Panc1 (cell line): ENCODE results near the gene SERTAD1. TPM values are rescaled to one million over a fixed set of nuclear protein-coding genes. Genes with fewer than 3 reads are reported as not detected.
A peak's percentile ranks its signal among the peaks of the same experiment; 100 is the strongest.

Experiments
- ATAC-seq: fragments of 200-7000 bp; cut with Tn5 transposase; 2 replicates; pipeline ENCODE4 v1.9.1; 2020; ENCODE audit warnings: mild to moderate bottlenecking, moderate library complexity
- BruUV-seq: library from RNA; stranded (reverse); fragments of 400-500 nt; replicated peaks from 2 replicates; lab custom pipeline; 2021; lab: Mats Ljungman, UMichigan
- CTCF ChIA-PET: fragments of 300-600 bp; sonication (Branson Sonifier 250); formaldehyde crosslinking; loops from one replicate; lab custom pipeline; 2022; ENCODE audit warnings: antibody characterized with exemption; lab: Charles Lee
- POLR2A ChIA-PET: fragments of 300-600 bp; sonication (Branson Sonifier 250); formaldehyde crosslinking; loops from one replicate; lab custom pipeline; 2022; ENCODE audit warnings: antibody characterized with exemption; lab: Charles Lee
- DNase-seq: peaks from one replicate; pipeline ENCODE4 v3.0.0-alpha.2; 2010; ENCODE audit warnings: low read depth, low spot score
- H3K27ac ChIP-seq: 2 replicates; pipeline ENCODE4 v1.5.1; 2011; ENCODE audit warnings: mild to moderate bottlenecking, low read length, inconsistent platforms
- H3K27me3 ChIP-seq: fragments of 200-500 bp; sonication (Bioruptor generic); 2 replicates; pipeline ENCODE4 v1.6.0; 2014; ENCODE audit warnings: low read length, inconsistent platforms; ENCODE audit not compliant: control insufficient read depth, insufficient read depth
- H3K36me3 ChIP-seq: fragments of 200-500 bp; sonication (Bioruptor generic); 2 replicates; pipeline ENCODE4 v1.5.1; 2014; ENCODE audit warnings: inconsistent platforms, mild to moderate bottlenecking, low read length, moderate library complexity; ENCODE audit not compliant: control insufficient read depth, insufficient read depth
- H3K4me1 ChIP-seq: 2 replicates; pipeline ENCODE4 v1.5.1; 2011; ENCODE audit warnings: inconsistent platforms, mild to moderate bottlenecking, low read length, moderate library complexity; ENCODE audit not compliant: control insufficient read depth, insufficient read depth
- H3K4me3 ChIP-seq, 2 experiments: 2 replicates each; pipeline ENCODE4 v1.5.1; 2011 to 2012; ENCODE audit warnings: low read depth in 2 of 2, low read length in 2 of 2, mild to moderate bottlenecking in 2 of 2, inconsistent platforms in 1 of 2, moderate library complexity in 1 of 2
- H3K9me3 ChIP-seq: fragments of 200-500 bp; sonication (Bioruptor generic); 2 replicates; pipeline ENCODE4 v1.5.1; 2014; ENCODE audit warnings: low read depth, mild to moderate bottlenecking, inconsistent platforms, low read length, moderate library complexity; ENCODE audit not compliant: control insufficient read depth, insufficient read depth
- POLR2AphosphoS5 ChIP-seq: IDR thresholded peaks from 2 replicates; pipeline ENCODE4 v1.6.1; 2012; ENCODE audit warnings: mild to moderate bottlenecking, low read depth, low read length, moderate library complexity
- SIN3A ChIP-seq: IDR thresholded peaks from 2 replicates; pipeline ENCODE4 v1.6.1; 2012; ENCODE audit warnings: low read depth, mild to moderate bottlenecking, low read length, moderate library complexity, borderline replicate concordance; ENCODE audit not compliant: insufficient read depth
- TCF7L2 ChIP-seq: IDR thresholded peaks from 2 replicates; pipeline ENCODE4 v1.6.1; 2011; ENCODE audit warnings: mild to moderate bottlenecking, low read depth, low read length, inconsistent platforms
- in situ Hi-C: cut with HindIII; loops from 2 replicates; pipeline ENCODE4 v1.10.0; 2016; ENCODE audit warnings: low sequenced_read_pairs, low pct_unique_long_range_greater_than_20kb
- intact Hi-C: fragments of 100-400 bp; cut with micrococcal nuclease; formaldehyde crosslinking; loops from one replicate; pipeline ENCODE4 v1.10.0; 2022; ENCODE audit not compliant: unreplicated experiment
- total RNA-seq: library from RNA; stranded (reverse); gene quantifications from one replicate; pipeline ENCODE4 v1.2.1, GENCODE V29; 2021; ENCODE audit not compliant: unreplicated experiment
- TF ChIP-seq, protein P1 (sequence below), 2 experiments: IDR thresholded peaks; 2 replicates each; pipeline ENCODE4 v1.6.1; 2011 to 2012; ENCODE audit warnings: low read depth in 2 of 2, control low read depth in 1 of 2, low read length in 1 of 2, mild to moderate bottlenecking in 1 of 2, moderate library complexity in 1 of 2; ENCODE audit not compliant: insufficient read depth in 1 of 2
- TF ChIP-seq, protein P2 (sequence below): fragments of 450-650 bp; IDR thresholded peaks from 2 replicates; pipeline ENCODE4 v1.5.1; 2017; ENCODE audit warnings: mild to moderate bottlenecking

SERTAD1 gene
- total RNA-seq, 1 experiment from 2014 or later: 13.4 TPM

DNA sequence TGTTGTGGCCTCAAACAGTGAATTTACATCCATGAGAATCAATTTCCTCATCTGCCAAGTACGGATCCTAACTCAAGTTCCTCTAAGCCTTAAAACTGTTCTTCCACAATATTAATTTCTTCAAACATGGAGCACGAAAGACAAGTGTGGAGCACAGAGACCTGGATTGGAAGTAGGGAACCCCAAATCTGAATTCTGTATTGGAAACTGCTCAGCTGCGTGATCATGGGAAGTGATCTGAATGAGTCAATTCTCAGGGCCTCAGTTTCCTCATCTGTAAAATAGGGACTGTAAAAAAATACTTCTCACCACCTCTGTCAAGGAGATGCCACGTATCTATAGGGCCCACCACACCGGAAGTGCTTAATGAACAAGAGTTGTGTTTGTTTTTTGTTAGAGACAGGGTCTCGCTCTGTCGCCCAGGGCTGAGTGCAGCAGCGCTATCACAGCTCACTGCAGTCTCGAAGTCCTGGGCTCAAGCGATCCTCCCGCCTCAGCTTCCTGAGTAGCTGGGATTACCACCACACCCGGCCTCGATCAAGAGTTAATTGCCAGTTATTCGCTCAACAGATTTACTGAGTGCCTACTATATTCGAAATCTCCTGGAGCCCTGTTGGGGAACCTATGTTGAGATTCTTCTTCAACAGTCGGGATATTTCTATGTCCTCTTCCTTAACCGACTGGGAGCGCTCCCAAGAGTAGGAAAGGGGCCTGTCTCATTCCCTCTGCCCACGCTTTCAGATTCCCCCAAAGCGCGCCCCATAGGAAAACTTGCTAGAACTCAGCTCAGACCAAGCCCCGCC lies 16.7 kb upstream of the SERTAD1 start:
- DNase-seq (no peak), ATAC-seq (no peak)
- in situ Hi-C loops: no loop called here
- Histone ChIP-seq H3K27ac (peak overlapping the region; percentile 76), H3K36me3 (peaks cover 7% of the 10 kb centered on the region), H3K4me1 (peaks cover 9% of the 10 kb centered on the region), H3K9me3 (no peaks in the 10 kb centered on the region), H3K4me3 (peak overlapping the region; percentile 74 to 100), H3K27me3 (no peaks in the 10 kb centered on the region)
- ChIA-PET CTCF (interaction anchor here (0.6 kb wide), 2 partner anchors 57 to 160 kb away, joined by 3 to 8 read pairs; no protein-coding TSS in a partner anchor), POLR2A (no interaction called here)
- TF ChIP-seq TCF7L2: no peak
- no peak for TF ChIP-seq SIN3A
- TF ChIP-seq, protein P1, sequence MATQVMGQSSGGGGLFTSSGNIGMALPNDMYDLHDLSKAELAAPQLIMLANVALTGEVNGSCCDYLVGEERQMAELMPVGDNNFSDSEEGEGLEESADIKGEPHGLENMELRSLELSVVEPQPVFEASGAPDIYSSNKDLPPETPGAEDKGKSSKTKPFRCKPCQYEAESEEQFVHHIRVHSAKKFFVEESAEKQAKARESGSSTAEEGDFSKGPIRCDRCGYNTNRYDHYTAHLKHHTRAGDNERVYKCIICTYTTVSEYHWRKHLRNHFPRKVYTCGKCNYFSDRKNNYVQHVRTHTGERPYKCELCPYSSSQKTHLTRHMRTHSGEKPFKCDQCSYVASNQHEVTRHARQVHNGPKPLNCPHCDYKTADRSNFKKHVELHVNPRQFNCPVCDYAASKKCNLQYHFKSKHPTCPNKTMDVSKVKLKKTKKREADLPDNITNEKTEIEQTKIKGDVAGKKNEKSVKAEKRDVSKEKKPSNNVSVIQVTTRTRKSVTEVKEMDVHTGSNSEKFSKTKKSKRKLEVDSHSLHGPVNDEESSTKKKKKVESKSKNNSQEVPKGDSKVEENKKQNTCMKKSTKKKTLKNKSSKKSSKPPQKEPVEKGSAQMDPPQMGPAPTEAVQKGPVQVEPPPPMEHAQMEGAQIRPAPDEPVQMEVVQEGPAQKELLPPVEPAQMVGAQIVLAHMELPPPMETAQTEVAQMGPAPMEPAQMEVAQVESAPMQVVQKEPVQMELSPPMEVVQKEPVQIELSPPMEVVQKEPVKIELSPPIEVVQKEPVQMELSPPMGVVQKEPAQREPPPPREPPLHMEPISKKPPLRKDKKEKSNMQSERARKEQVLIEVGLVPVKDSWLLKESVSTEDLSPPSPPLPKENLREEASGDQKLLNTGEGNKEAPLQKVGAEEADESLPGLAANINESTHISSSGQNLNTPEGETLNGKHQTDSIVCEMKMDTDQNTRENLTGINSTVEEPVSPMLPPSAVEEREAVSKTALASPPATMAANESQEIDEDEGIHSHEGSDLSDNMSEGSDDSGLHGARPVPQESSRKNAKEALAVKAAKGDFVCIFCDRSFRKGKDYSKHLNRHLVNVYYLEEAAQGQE (IDR thresholded peaks at IDR 0.05; ENCODE audit: insufficient read depth in 1 of 2, low read depth in 2 of 2, low read length in 1 of 2): no peak
- TF ChIP-seq, protein P2, sequence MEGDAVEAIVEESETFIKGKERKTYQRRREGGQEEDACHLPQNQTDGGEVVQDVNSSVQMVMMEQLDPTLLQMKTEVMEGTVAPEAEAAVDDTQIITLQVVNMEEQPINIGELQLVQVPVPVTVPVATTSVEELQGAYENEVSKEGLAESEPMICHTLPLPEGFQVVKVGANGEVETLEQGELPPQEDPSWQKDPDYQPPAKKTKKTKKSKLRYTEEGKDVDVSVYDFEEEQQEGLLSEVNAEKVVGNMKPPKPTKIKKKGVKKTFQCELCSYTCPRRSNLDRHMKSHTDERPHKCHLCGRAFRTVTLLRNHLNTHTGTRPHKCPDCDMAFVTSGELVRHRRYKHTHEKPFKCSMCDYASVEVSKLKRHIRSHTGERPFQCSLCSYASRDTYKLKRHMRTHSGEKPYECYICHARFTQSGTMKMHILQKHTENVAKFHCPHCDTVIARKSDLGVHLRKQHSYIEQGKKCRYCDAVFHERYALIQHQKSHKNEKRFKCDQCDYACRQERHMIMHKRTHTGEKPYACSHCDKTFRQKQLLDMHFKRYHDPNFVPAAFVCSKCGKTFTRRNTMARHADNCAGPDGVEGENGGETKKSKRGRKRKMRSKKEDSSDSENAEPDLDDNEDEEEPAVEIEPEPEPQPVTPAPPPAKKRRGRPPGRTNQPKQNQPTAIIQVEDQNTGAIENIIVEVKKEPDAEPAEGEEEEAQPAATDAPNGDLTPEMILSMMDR: no peak
- TF ChIP-seq POLR2AphosphoS5: no peak
- intact Hi-C loops: loop anchor here (5.0 kb wide), 1 partner anchor 135 kb away; no protein-coding TSS in a partner anchor
- no TSS peak for BruUV-seq

DNA sequence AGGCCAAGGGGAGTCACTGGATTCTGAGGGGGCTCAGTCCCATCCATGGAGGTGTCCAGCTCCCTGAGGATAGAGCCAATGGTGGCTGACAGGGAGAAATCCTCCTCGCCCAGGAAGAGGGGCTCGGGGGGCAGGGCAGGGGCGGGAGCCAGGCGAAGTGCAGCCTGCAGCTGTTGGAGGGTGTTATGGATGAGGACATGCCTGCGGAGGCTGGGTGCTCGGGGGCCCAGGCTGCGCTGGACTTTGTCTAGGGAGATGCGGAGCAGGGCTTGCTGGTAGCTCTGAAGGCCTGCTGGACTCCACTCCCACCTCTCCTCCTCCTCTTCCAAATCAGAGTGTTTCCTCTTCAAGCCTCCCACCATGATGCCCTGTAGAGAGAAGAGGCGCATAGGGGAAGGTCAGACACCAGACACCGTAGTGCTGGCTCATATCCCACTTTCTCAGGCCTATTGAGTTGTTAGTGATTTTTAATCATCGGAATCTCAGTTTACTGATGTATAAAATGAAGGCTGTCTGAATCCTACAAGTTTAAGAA lies 16.0 kb upstream of the SERTAD1 start:
- TF ChIP-seq SIN3A (no peak), TCF7L2 (no peak), POLR2AphosphoS5 (no peak; the same call in 1 of the 2 replicates)
- TF ChIP-seq, protein P1 (IDR thresholded peaks at IDR 0.05; ENCODE audit: insufficient read depth in 1 of 2, low read depth in 2 of 2, low read length in 1 of 2): no peak
- TF ChIP-seq, protein P2: no peak
- in situ Hi-C loops: no loop called here
- intact Hi-C loops: loop anchor here (5.0 kb wide), 1 partner anchor 134 kb away; no protein-coding TSS in a partner anchor
- no peaks in the 10 kb centered on the region for H3K9me3 ChIP-seq
- DNase-seq (no peak), ATAC-seq (no peak)
- peak overlapping the region; percentile 76; the same call in 1 of the 2 replicates for H3K27ac ChIP-seq
- H3K27me3 ChIP-seq: no peaks in the 10 kb centered on the region
- POLR2A ChIA-PET: no interaction called here
- H3K4me3 ChIP-seq: peak overlapping the region in 1 of 2 experiments; percentile 100; a peak in 1 of 4 replicates
- peaks cover 7% of the 10 kb centered on the region for H3K36me3 ChIP-seq
- CTCF ChIA-PET: interaction anchor here (0.6 kb wide), 1 partner anchor 57 kb away, joined by 8 read pairs; no protein-coding TSS in a partner anchor
- no TSS peak for BruUV-seq
- peaks cover 9% of the 10 kb centered on the region for H3K4me1 ChIP-seq
